B cell (primary cell): ENCODE data around the gene PCGF5. TPM values are rescaled to one million over a fixed set of nuclear protein-coding genes. Genes with fewer than 3 reads are reported as not detected.
A peak's percentile ranks its signal among the peaks of the same experiment; 100 is the strongest.

Source experiments
- ATAC-seq: fragments of 200-7000 bp; cut with Tn5 transposase; one replicate; pipeline ENCODE4 v1.10.0; 2021; ENCODE audit warnings: low read depth, mild to moderate bottlenecking, moderate number of reproducible peaks, moderate library complexity
- CTCF ChIA-PET: fragments of 350-600 bp; sonication (Branson Sonifier 250); formaldehyde crosslinking; loops from one replicate; lab custom pipeline; 2021; ENCODE audit warnings: antibody characterized with exemption, inconsistent platforms; lab: Charles Lee
- POLR2A ChIA-PET: fragments of 350-600 bp; sonication (Branson Sonifier 250); formaldehyde crosslinking; loops from one replicate; lab custom pipeline; 2021; ENCODE audit warnings: antibody characterized with exemption; lab: Charles Lee
- DNase-seq: peaks from one replicate; pipeline ENCODE4 v3.0.0; 2013
- H2AFZ ChIP-seq: 2 replicates; pipeline ENCODE4 v1.6.1; 2012; ENCODE audit warnings: mild to moderate bottlenecking, low read depth, low read length; ENCODE audit not compliant: insufficient read depth, poor library complexity, severe bottlenecking
- H3K27ac ChIP-seq, 2 donors: 1 replicate in 1 of 2; 2 replicates in 1 of 2; pipeline ENCODE4 v1.5.1; 2012 to 2013; ENCODE audit warnings: low read length in 2 of 2, mild to moderate bottlenecking in 2 of 2, moderate library complexity in 1 of 2
- H3K27me3 ChIP-seq, 4 experiments: fragments of 200-600 bp in 1 of 4; sonication (generic) in 1 of 4; replicated peaks in 1 of 4; 1 replicate in 2 of 4; 2 replicates in 2 of 4; pipeline versions ENCODE4 v1.6.1 to v1.7.0; 2013 to 2016; ENCODE audit warnings: low read length in 3 of 4, mild to moderate bottlenecking in 2 of 4, mixed read lengths in 1 of 4, moderate library complexity in 1 of 4; ENCODE audit not compliant: insufficient read depth in 4 of 4, control insufficient read depth in 3 of 4; ENCODE audit errors: control extremely low read depth in 1 of 4
- H3K36me3 ChIP-seq, 2 experiments: replicated peaks in 1 of 2; 1 replicate in 1 of 2; 2 replicates in 1 of 2; pipeline versions ENCODE4 v1.6.1 to v1.7.1; 2013; ENCODE audit warnings: low read length in 1 of 2; ENCODE audit not compliant: insufficient read depth in 2 of 2, control insufficient read depth in 1 of 2; ENCODE audit errors: control extremely low read depth in 1 of 2, extremely low read depth in 1 of 2
- H3K4me1 ChIP-seq, 2 donors: fragments of 200-600 bp in 1 of 2; sonication (generic) in 1 of 2; 1 replicate in 1 of 2; 2 replicates in 1 of 2; pipeline versions ENCODE4 v1.5.1 to v1.6.1; 2013 to 2017; ENCODE audit warnings: low read length in 2 of 2; ENCODE audit not compliant: control insufficient read depth in 2 of 2, insufficient read depth in 2 of 2
- H3K4me2 ChIP-seq: replicated peaks from 2 replicates; pipeline ENCODE3; 2012; ENCODE audit warnings: mild to moderate bottlenecking, low read depth, low read length; ENCODE audit not compliant: poor library complexity, severe bottlenecking
- H3K4me3 ChIP-seq, 5 experiments: fragments of 200-600 bp in 1 of 5; sonication (generic) in 1 of 5; 1 replicate in 3 of 5; 2 replicates in 2 of 5; pipeline versions ENCODE4 v1.5.1 to v1.7.0; 2011 to 2016; ENCODE audit warnings: low read length in 4 of 5, mild to moderate bottlenecking in 4 of 5, low read depth in 2 of 5, control low read depth in 1 of 5, moderate library complexity in 1 of 5; ENCODE audit not compliant: insufficient read depth in 1 of 5; ENCODE audit errors: control extremely low read depth in 1 of 5, extremely low read depth in 1 of 5
- H3K79me2 ChIP-seq: fragments of 200-600 bp; sonication (generic); one replicate; pipeline ENCODE4 v1.6.0; 2016; ENCODE audit warnings: low read length; ENCODE audit not compliant: control insufficient read depth, insufficient read depth
- H3K9ac ChIP-seq: fragments of 200-600 bp; sonication (generic); 2 replicates; pipeline ENCODE4 v1.6.1; 2017; ENCODE audit warnings: mild to moderate bottlenecking, low read length, moderate library complexity
- H3K9me3 ChIP-seq, 3 donors: one replicate each; pipeline versions ENCODE4 v1.6.1 to v1.7.1; 2013; ENCODE audit warnings: low read length in 2 of 3; ENCODE audit not compliant: control insufficient read depth in 2 of 3, insufficient read depth in 1 of 3; ENCODE audit errors: control extremely low read depth in 1 of 3
- H4K20me1 ChIP-seq: 2 replicates; pipeline ENCODE4 v1.6.0; 2012; ENCODE audit warnings: mild to moderate bottlenecking, low read length; ENCODE audit not compliant: insufficient read depth, control insufficient read depth, poor library complexity, severe bottlenecking
- H3K27ac Mint-ChIP-seq: one replicate; pipeline ENCODE4 v1.8.0; 2021; ENCODE audit warnings: mixed read lengths
- H3K27me3 Mint-ChIP-seq: one replicate; pipeline ENCODE4 v1.8.0; 2021; ENCODE audit warnings: mixed read lengths
- H3K4me1 Mint-ChIP-seq: one replicate; pipeline ENCODE4 v1.8.0; 2021; ENCODE audit warnings: mixed read lengths
- H3K4me3 Mint-ChIP-seq: one replicate; pipeline ENCODE4 v1.8.0; 2021; ENCODE audit warnings: mixed read lengths
- H3K9me3 Mint-ChIP-seq: one replicate; pipeline ENCODE4 v1.8.0; 2022; ENCODE audit warnings: mixed read lengths; ENCODE audit not compliant: insufficient read depth
- CTCF ChIP-seq: fragments of 200-600 bp; IDR thresholded peaks from one replicate; pipeline ENCODE4 v1.8.0; 2022; ENCODE audit warnings: antibody characterized with exemption, mild to moderate bottlenecking
- EZH2 ChIP-seq: IDR thresholded peaks from 2 replicates; pipeline ENCODE4 v1.6.1; 2012; ENCODE audit warnings: borderline replicate concordance, low read depth, mild to moderate bottlenecking, moderate library complexity, low read length; ENCODE audit not compliant: insufficient read depth, poor library complexity, severe bottlenecking
- WGBS: methylation state at CpG from one replicate; pipeline ENCODE4 v1.1.5; 2013; ENCODE audit warnings: missing lambda C conversion rate; ENCODE audit not compliant: insufficient coverage; 5-methylcytosine and 5-hydroxymethylcytosine counted together
- intact Hi-C: fragments of 100-400 bp; cut with micrococcal nuclease; formaldehyde crosslinking; loops from one replicate; pipeline ENCODE4 v1.10.0; 2022
- polyA plus RNA-seq: library from polyadenylated mRNA; depleted of rRNA; stranded (reverse); fragments of >200 nt; gene quantifications from 2 replicates; pipeline ENCODE4 v1.2.3, GENCODE V29; 2012
- total RNA-seq, 2 donors: library from RNA; stranded (reverse); fragments of 120-200 nt in 1 of 2; gene quantifications; 1 replicate in 1 of 2; 2 replicates in 1 of 2; pipeline versions ENCODE4 v1.2.3 to v1.2.4, GENCODE V29; 2013 to 2022

Gene PCGF5
- total and polyA plus RNA-seq, 2 donors (not counting 1 experiment from before 2014, with no cell fraction given) = 37.6 to 102 TPM

DNA sequence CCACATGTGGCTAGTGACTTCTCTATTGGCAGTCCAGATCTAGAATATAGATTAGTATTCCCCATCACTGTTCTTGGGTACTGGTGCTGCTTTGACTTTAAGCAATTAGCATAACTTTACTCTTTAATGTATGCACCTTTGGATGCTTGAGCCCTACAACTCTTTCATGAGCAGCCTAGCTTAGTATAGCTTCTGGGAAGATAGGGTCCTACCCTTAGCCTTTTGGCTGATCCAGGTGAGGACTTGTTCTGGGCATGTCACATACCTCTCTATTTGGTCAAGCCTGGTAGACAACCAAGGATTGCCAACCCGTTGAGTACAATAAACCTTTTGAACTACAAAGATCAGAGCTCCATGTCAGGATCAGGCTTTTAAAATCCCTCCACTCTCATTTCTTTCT lies 17.7 kb downstream of the PCGF5 start:
- ChIA-PET CTCF (interaction anchor here (0.9 to 1.8 kb wide), 5 partner anchors 10 to 231 kb away, joined by 3 to 11 read pairs (median 3); no protein-coding TSS in a partner anchor), POLR2A (interaction anchor here (0.6 kb wide), 1 partner anchor 407 kb away, joined by 3 read pairs; no protein-coding TSS in a partner anchor)
- Histone ChIP-seq H3K27ac (no peak overlapping the region), H2AFZ (no peak overlapping the region), H3K9ac (no peak overlapping the region), H3K4me1 (no peaks in the 10 kb centered on the region), H3K4me2 (no peak overlapping the region), H3K79me2 (peaks cover 38% of the 10 kb centered on the region), H4K20me1 (peaks cover 35% of the 10 kb centered on the region), H3K27me3 (no peaks in the 10 kb centered on the region), H3K36me3 (peaks cover 3 to 10% of the 10 kb centered on the region in 2 experiments), H3K4me3 (no peak overlapping the region), H3K9me3 (no peaks in the 10 kb centered on the region)
- intact Hi-C loops = no loop called here
- ATAC-seq (no peak), DNase-seq (no peak)
- TF ChIP-seq EZH2 (no peak), CTCF (no peak)
- H3K4me1 Mint-ChIP-seq = peaks cover 11% of the 10 kb centered on the region
- H3K27ac Mint-ChIP-seq = peak overlapping the region; percentile 37
- H3K4me3 Mint-ChIP-seq = no peak overlapping the region
- no peaks in the 10 kb centered on the region for H3K27me3 Mint-ChIP-seq
- H3K9me3 Mint-ChIP-seq = no peaks in the 10 kb centered on the region
- WGBS = 100% methylated on average over 1 of the region's 1 CpG

- 100% methylated on average over 1 of the region's 1 CpG for WGBS
- no peaks in the 10 kb centered on the region for H3K27me3 ChIP-seq
- no peak overlapping the region for H3K4me3 ChIP-seq
- Mint-ChIP-seq H3K27me3 (no peaks in the 10 kb centered on the region), H3K4me1 (peaks cover 11% of the 10 kb centered on the region), H3K27ac (no peak overlapping the region), H3K9me3 (no peaks in the 10 kb centered on the region), H3K4me3 (no peak overlapping the region)
- peaks cover 3 to 4% of the 10 kb centered on the region in 2 experiments for H3K36me3 ChIP-seq
- H3K4me2 ChIP-seq = no peak overlapping the region
- peaks cover 34% of the 10 kb centered on the region for H4K20me1 ChIP-seq
- TF ChIP-seq EZH2 = no peak
- no peak for TF ChIP-seq CTCF
- no peak for ATAC-seq
- ChIA-PET CTCF (interaction anchor here (1.6 to 2.3 kb wide), 4 partner anchors 9 to 233 kb away, joined by 4 to 11 read pairs (median 6); no protein-coding TSS in a partner anchor), POLR2A (interaction anchor here (0.7 kb wide), 1 partner anchor 31 kb away, joined by 4 read pairs; no protein-coding TSS in a partner anchor)
- DNase-seq = no peak
- H3K79me2 ChIP-seq = peaks cover 30% of the 10 kb centered on the region
- H3K27ac ChIP-seq = no peak overlapping the region
- H3K4me1 ChIP-seq = peaks cover 0 to under 1% of the 10 kb centered on the region in 2 donors
- intact Hi-C loops = no loop called here
- H2AFZ ChIP-seq = no peak overlapping the region
- no peak overlapping the region for H3K9ac ChIP-seq
- H3K9me3 ChIP-seq = no peaks in the 10 kb centered on the region
Measured at GRCh38 chr10:91239789-91240188, 19.3 kb downstream of the PCGF5 start.
